RPMI8226 (cell line): ENCODE data around the gene MARCHF11.
A peak's percentile ranks its signal among the peaks of the same experiment; 100 is the strongest.

Experiments used
- DNase-seq: peaks from one replicate; pipeline ENCODE4 v3.0.0-alpha.2; 2015

Gene MARCHF11, protein sequence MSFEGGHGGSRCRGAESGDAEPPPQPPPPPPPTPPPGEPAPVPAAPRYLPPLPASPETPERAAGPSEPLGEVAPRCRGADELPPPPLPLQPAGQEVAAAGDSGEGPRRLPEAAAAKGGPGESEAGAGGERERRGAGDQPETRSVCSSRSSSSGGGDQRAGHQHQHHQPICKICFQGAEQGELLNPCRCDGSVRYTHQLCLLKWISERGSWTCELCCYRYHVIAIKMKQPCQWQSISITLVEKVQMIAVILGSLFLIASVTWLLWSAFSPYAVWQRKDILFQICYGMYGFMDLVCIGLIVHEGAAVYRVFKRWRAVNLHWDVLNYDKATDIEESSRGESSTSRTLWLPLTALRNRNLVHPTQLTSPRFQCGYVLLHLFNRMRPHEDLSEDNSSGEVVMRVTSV

DNA sequence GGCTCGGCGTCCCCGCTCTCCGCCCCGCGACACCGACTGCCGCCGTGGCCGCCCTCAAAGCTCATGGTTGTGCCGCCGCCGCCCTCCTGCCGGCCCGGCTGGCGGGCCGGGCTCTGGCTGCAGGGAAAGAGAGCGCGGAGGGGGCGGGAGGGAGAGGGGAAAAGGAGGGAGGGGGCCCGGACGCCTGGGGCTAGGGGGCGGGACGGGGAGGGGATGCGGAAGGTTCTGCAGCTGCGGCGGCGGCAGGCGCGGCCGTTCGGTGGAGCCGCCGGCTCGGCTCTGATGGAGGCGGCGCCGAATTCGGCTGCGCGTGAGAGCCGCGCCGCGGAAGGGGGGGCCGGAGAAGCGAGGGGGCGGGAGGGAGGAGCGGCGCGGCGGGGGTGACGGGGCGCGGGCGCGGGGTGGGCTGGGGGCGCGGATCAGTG, at the start of gene MARCHF11:
Gene MARCHF11 (minus strand): TSS at position 281 of the 425 bp plus-strand sequence. CDS start 216 bp downstream, at position 65.
- DNase-seq = no peak

DNA sequence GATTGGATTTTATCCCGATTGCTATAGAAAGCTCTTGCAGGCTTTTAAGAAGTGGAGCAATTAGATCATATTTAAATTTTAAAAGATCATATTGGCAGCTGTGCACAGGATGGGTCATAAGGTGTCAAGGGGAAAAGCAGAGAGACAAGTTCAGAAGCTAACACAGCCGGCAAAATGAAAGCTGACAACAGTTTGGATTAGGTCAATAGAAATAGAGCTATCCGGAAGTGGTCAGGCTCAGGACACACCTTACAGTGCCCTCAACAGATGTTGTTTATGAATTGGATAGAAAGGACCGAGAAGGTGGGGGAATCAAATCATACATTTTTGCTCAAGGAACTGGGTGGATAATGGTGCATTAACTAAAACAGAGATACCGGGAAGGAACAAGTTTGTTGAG, 46.3 kb upstream of the MARCHF11 start:
- no peak for DNase-seq

DNA sequence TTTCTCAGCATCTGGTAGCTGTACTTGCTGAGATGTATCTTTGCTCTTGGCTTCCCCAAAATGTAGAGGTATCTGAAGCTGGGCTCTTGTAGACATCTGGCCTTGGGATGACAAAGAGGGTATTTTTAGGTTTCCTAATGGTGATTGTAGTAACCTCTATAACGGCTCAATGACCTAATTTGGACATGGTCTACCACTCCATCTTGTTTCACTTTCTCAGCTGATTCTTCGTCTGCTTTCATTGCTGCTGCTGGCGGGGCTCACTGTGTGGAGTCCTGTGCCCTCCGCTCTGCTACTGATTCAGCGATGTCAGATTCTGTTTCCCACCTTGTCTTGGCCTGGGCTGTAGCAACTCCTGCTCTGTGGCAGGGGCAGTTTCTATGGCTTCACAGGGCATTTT, 12.7 kb upstream of the MARCHF11 start:
- DNase-seq = no peak

DNA sequence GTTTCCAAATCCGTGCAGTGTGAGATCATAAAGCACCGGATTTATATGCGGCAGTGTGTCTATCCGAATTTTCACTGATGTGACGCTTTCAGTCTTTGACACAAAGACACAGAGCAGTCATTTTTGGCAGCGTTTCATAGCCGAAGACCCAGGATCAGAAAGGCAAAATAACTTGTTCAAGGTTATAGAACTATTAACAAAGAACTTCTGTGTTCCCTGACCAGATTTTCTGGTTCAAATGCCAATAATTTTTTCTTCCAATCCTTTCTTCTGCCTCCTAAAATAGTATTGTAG, 1.1 kb upstream of the MARCHF11 start:
- no peak for DNase-seq

DNA sequence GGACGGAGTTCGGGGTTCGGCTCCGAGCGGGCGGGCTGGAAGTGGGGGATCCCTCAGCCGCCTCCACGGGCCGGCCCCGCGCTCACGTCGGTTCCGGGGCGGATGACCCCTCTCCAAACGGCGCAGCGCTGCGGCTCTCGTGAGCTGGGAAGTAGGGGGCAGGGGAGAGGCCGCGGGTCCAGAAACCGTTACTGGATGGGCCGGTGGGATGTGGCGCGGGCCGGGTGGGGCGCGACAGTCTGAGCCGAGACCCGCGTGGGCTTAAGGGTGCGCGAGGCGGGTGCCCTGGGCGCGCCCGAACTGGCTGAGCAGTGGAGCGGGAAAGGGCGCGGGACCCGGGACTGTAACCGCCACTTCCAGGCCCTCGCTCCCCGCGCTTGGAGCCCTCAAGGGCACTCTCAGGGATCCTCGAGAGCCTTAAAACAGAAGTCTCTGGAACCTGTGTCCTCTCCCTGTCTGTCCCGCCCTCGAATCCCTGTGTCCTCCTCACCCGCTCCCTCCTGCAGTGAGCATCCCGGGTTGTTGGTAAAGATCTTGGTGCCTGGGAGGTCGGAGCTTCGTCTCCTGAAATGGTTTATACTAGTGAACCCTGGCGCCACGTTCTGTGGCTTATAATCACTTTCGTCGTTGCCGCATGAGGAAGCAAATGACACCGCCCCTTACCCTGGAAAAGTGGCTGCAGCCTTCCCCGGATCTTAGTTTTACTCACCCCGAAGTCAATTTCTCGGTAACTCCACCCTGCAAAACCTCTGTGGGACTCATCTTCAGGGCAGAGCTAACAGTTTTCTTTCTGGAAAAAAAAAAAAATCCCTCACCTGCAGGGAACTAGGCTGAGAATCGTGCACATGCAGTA, 571 bp upstream of the MARCHF11 start:
- DNase-seq = no peak

DNA sequence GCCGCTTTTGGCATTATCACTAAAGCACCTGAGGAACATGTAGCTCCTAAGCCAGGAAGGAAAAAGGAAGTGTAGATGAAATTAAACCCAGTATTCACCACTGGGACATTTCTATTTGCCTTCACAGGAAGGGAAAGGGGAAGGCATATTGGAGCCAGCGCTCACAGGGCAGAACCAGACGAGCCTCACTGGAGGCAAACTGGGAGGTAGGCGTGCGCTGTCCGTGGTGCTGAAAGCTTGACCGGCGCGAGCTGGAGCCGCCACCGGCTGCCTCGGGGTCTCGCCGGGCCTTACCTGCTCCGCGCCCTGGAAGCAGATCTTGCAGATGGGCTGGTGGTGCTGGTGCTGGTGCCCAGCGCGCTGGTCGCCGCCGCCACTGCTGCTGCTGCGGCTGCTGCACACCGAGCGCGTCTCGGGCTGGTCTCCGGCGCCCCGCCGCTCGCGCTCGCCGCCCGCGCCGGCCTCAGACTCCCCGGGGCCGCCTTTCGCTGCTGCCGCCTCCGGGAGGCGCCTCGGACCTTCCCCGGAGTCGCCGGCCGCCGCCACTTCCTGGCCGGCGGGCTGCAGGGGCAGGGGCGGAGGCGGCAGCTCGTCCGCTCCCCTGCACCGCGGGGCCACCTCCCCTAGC, 732 bp downstream of the MARCHF11 start:
- peak; percentile 33 for DNase-seq

DNA sequence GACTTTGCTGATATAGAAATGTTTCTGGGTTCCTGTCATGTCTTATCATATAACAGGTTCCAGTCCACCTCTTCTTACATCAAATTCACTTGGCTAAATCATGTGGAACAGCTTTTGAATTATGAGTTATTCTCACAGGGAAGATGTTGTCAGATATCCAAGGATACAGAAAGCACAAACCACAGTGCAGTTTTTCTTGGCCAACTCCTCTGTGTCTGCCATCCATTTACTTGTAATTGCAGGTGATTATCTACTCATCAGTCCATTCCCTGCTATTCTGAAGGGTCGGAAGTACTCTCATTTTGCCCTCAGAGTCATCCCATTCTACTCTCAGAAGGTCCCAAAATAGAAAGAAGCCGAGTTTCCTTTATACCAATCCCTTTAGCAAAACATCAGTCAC, 10.0 kb downstream of the MARCHF11 start:
- no peak for DNase-seq

DNA sequence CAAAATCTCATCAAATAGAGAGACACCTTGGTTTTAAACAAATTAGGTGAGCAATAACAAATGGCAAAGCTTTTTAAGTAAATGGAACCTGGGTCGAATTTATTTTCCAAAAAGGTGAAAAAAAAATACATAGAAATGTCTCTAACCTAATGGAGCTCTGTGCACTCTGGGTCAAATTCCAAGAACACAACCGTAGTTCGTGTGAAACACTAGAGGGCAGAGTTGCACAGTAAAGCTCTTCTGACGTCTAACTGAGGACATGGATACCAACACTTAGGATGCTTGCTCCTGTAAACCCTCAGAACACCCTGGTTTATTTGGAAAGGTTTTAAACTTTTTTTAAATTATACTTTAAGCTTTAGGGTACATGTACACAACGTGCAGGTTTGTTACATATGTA, 18.9 kb downstream of the MARCHF11 start:
- peak; percentile 41 for DNase-seq

DNA sequence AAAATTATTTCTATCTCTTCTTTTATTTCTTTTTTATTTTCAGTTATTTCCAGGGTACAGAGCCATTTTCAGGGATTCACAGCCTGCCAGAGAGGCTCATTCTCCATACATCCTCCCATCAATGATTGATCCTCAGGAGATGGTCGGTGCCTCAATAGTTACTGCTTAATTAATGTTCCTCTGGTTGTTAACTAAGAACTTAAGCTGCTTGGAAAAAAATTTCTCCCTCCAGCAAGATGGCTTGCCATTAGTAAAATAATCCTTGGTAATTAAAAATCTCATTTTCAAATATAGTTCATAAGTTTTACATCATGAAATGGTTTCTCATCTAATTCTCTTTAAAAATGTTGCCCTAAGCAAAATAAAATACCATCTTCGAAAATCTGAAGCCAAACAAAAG, 20.0 kb downstream of the MARCHF11 start:
- DNase-seq = no peak

DNA sequence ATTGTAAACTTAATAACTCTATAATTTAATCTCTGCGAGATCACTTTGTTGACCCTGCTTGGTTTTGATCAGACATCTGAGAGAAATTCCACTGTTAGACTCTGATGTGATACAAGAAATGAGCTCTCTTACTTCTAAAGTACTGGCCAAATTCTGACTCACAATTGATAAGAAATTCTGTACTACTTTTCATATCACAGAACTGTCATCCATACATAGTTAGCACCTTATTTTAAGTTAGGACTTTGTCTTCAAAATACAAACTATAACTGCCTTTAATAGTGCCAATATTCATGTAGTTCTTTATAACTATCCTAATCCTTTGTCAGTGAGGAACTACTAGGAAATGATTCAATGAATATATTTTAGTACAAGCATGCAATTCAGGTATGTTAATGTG, 23.4 kb downstream of the MARCHF11 start:
- DNase-seq = no peak

DNA sequence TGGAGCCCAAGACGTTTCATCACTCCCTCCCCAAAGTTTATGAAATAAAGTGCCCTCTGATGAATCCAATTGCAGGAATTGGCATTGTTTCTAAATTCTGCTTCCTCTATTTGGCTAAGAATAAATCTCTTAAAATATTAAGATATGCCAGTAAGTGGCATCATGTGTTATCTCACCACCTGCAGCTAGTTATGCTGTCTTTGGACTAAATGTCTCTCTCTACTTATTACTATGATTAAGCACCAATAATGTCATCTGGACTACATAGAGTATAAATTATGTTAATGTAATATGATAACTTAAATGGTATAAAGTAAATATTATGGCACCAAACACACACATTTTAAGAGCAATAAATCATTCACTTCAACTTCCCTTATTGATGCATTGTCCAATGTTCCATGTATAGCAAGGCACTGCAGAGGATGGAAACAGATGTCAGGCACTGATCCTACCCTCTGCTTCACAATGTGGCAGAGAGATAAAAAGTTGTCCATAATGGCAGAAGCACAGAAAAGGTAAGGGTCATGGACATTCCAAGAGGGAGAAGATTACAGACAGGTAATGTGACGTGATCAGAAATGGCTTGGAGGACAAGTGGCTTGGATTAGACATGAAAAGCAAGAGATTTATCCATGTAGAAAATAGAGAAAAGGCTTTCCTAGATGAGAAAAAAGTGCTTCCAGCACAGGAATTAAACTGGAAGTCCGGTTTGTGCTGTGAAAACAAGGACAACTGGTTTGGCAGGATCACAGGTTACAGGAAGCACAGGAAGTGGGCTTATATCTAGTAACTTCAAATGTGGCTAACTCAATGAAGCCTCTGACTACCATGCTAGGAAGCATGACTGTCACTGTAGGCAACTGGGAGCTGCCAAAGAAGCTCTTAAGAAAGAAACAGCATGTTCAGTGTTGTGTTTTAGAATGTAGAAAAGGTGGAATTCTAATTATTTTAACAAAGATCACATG, 26.7 kb downstream of the MARCHF11 start:
- DNase-seq = no peak

DNA sequence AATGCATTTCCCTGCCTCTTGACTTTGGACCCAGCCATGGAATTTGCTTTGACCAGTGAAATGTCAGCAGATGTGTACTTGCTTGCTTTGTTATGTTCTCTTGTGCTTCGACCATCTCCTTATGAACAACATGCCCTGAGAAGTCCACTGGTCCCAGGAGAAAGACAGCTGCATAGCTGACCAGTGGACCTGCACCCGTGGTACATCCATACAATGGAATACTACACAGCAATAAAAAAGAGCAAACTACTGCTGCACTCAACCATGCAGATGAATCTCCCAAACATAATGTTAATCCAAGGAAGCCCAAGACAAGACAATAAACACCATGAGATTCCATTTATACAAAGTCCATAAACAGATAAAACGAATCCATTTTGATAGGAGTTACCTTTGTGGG, 30.0 kb downstream of the MARCHF11 start:
- DNase-seq = no peak

DNA sequence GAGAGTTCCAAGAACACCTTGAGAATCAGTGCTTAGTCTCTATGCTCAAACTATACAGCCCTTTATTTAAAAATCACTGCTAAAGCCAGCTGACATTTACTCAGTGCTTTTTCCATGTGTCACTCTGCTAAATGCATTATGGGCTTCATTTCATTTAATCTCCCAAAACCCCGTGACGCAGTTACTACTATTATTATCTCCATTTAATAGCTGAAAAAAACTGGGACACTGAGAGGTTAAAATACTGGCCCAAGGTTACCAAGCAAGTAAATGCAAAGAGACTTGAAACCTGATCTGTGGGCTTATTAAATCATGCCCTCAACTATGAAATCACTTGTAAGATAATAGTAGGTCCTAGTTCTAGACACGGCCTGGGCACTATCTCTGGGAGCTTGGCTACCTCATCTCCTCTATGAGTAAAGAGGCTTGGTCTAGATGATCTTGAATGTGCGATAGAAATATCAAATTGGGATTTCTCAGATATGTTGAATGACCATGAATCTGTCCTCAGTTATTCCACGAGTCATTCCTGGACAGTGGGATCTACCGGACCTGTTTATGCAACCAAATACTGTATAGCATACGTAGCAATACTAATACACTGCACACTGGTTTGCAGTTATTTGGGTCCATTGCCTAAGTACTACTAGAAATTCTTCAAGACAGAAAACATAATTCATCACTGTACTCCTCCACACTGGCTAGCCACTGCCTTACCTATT, 32.3 kb downstream of the MARCHF11 start:
- no peak for DNase-seq

DNA sequence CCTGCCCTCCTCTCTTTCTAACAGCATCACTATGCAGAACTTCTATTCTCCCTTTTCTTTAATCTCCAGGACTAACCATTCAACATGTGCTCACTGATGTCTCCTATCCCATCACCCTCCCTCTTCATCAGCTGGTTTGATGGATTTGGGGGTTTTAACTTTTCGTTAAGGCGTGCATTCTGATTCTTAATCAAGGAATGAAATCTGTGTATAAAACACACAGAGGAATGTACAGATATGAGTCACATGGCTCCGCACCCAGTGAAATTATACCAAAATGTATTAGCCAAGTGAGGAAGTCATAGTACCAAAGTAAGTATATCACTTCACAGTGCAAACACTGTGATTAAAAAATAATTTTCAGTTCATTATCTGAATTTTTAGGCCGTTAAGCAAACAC, 35.2 kb downstream of the MARCHF11 start:
- no peak for DNase-seq

DNA sequence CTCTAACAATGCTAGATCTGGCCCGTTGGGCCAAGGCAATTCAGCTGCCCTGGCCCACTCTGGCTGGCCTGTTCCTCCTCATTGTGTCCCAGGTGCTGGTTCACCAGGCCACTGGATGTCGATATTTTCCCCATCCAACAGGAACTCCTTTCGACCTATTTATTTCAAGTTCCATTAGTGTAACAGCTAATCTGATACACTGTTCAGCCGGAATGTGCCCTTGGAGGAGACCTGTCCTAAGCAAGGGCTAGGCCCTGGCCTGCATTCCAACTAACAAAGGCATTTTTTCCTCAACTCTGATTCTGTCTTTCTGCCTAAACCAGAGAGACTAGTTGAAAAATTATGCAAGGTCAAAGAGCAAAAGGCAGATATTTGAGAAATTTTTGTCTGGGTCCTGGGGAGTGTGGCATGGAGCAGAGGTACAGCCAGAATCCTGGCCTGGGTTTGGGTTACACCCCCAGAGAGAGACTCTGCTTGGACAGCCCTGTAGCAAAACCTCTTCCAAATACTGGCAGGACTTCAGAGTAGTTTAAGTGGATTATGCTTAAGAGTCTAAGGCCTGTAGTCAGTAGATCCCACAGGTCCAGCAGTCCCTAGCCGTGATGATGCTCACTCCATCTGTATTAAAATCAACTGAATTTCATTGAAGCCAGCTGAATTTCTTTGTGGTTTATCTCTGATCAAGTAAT, 36.1 kb downstream of the MARCHF11 start:
- no peak for DNase-seq

DNA sequence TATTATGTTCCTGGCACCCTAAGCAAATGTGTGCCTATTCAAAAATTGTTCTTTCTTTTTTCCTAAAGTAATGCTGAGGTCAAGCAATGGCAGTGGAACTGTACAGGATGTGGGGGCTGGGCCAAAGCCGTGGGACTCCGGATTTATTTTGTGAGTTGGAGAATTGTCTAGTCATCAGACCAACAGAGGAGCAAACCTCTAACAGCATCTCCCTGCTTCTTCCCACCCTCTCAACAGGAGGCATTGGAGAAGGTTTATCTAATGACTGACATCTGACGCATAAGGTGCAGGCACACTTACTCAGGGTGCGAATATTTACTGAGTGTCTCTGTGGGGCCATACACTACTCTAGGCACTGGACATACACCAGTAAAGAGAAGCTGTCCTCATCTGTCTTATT, 38.6 kb downstream of the MARCHF11 start:
- DNase-seq = no peak

DNA sequence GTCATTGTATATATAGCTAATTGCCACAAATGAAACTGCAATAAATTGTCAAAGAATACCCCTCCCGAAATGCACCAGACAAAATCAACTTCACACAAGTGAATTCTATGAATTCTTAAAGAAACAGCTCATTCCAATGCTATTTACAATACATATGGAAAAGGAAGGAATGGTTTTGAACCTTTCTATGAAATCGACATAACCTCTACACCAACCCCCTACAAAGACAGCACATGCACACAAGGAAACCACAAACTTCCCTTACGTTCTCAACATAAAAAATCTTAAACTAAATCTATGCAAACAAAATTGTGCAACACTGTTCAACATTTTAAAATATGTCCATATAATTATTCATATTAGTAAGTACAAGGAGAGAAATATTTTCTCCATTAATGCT, 39.2 kb downstream of the MARCHF11 start:
- no peak for DNase-seq

DNA sequence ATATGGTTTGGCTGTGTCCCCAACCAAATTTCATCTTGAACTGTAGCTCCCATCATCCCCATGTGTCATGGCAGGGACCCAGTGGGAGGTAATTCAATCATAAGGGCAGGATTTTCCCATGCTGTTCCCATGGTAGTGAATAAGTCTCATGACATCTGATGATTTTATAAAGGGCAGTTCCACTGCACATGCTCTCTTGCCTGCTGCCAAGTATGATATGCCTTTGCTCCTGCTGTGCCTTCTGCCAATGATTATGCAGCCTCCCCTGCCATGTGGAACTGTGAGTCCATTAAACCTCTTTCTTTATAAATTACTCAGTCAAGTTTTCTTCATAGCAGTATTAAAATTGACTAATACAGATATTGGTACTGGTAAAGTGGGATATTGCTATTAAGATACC, 42.4 kb downstream of the MARCHF11 start:
- no peak for DNase-seq

DNA sequence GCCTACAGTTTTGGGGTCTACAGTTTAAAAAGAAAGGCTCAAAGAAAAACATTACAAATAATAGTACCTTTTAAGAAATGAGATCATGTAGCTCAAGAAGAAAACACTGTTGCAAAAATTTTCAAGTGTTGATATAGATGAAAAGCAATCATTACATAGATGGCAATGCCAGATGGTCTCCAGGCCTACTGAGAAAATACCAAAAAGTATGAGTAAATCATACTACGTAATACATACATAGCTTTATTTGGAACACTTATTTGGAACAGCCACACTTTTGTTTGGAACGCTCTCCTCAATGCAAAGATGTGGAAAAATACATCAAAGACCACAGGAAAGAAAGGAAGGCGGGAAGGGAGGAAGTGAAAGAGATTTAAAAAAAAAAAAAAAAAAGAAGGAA, 44.1 kb downstream of the MARCHF11 start:
- no peak for DNase-seq

DNA sequence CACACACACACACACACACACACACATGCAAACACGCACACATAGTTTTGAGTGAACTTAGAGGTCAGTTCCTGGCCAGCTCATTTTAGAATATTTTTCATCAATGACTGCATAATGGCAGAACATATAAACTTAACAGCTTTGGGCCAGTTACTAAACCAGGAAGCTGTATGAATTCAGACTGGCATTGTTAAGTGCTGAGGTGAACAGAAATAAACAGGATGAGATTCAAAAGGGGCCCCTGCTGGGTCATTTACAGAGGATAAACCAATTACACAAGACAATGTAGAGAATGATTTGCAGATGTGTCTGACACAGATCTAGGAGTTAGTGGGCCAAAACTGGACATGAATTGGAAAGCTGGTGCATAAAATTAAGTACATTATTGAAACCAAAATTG, 44.6 kb downstream of the MARCHF11 start:
- DNase-seq = no peak

DNA sequence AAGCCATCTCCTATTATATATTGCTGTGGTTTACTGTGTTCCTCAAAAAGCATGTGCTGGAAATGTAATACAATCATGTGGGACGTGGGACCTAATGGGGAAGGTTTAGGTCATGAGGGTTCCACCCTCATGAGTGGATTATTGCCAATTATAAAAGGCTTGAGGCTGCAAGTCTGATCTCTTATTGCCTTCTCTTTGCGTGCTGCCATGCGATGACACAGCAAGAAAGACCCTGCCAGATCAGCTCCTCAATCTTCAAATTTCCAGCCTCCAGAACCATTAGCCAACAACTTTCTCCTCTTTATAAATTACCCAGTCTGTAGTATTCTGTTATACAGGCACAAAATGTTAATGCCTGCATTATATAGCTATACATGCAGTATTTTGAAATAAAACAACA, 45.4 kb downstream of the MARCHF11 start:
- no peak for DNase-seq
